Lung (tissue), 12 donors: Measurements from ENCODE around the gene TRIM47. TPM values are rescaled to one million over a fixed set of nuclear protein-coding genes. Genes with fewer than 3 reads are reported as not detected.

Experiments used
- ATAC-seq: fragments of 200-7000 bp; cut with Tn5 transposase; one replicate; pipeline ENCODE4 v1.9.1; 2020; ENCODE audit warnings: moderate number of reproducible peaks; ENCODE audit not compliant: insufficient read depth, low FRiP score
- DNase-seq, 3 donors: peaks; one replicate each; pipeline ENCODE4 v3.0.0-alpha.2; 2013 to 2017
- H3K27ac ChIP-seq, 2 donors: one replicate each; pipeline ENCODE4 v1.5.1; 2013; ENCODE audit warnings: mild to moderate bottlenecking in 2 of 2, moderate library complexity in 2 of 2, control low read depth in 1 of 2, inconsistent platforms in 1 of 2, low read depth in 1 of 2, low read length in 1 of 2
- H3K27me3 ChIP-seq, 3 donors: one replicate each; pipeline ENCODE4 v1.5.1; 2013; ENCODE audit warnings: low read length in 2 of 3; ENCODE audit not compliant: control insufficient read depth in 3 of 3, insufficient read depth in 3 of 3
- H3K36me3 ChIP-seq, 4 donors: one replicate each; pipeline ENCODE4 v1.5.1; 2013; ENCODE audit warnings: low read length in 4 of 4, mild to moderate bottlenecking in 1 of 4, moderate library complexity in 1 of 4; ENCODE audit not compliant: control insufficient read depth in 4 of 4, insufficient read depth in 4 of 4
- H3K4me1 ChIP-seq, 5 donors: one replicate each; pipeline ENCODE4 v1.5.1; 2013; ENCODE audit warnings: low read length in 5 of 5, mild to moderate bottlenecking in 2 of 5, moderate library complexity in 1 of 5; ENCODE audit not compliant: control insufficient read depth in 5 of 5, insufficient read depth in 5 of 5
- H3K4me3 ChIP-seq: one replicate; pipeline ENCODE4 v1.5.1; 2013; ENCODE audit warnings: mild to moderate bottlenecking, control low read depth, moderate library complexity
- H3K9ac ChIP-seq, 2 donors: one replicate each; pipeline ENCODE4 v1.5.1; 2013; ENCODE audit warnings: low read length in 2 of 2, control low read depth in 1 of 2; ENCODE audit not compliant: insufficient read depth in 1 of 2
- H3K9me3 ChIP-seq, 4 donors: one replicate each; pipeline ENCODE4 v1.5.1; 2013; ENCODE audit warnings: low read length in 3 of 4, mild to moderate bottlenecking in 1 of 4, moderate library complexity in 1 of 4; ENCODE audit not compliant: control insufficient read depth in 4 of 4, insufficient read depth in 3 of 4
- WGBS, 2 donors: extraction: QIAGEN DNeasy Blood & Tissue Kit; methylation state at CpG; one replicate each; pipeline ENCODE4 v1.1.7; 2013; 5-methylcytosine and 5-hydroxymethylcytosine counted together
- polyA plus RNA-seq, 2 donors: library from polyadenylated mRNA; stranded (reverse); fragments of 200-250 nt; gene quantifications; one replicate each; pipeline ENCODE4 v1.2.1, GENCODE V29; 2013
- total RNA-seq, 2 donors: library from RNA; depleted of rRNA in 1 of 2; stranded (reverse); fragments of >200 nt in 1 of 2; gene quantifications; one replicate each; pipeline ENCODE4 v1.2.1, GENCODE V29; 2014 to 2021
- TF ChIP-seq, protein P1 (sequence below): IDR thresholded peaks from 2 replicates; pipeline ENCODE4 v1.5.1; 2012; ENCODE audit warnings: mild to moderate bottlenecking; ENCODE audit errors: control extremely low read depth, extremely low read depth
- donor health status: control.
- donor health status: control.
- donor health status: Bipolar disorder and iron deficiency.
- donor health status: healthy.
- donor health status: DM: yes; HTN: yes; CAD: no.

The TRIM47 gene
- total and polyA plus RNA-seq, 4 donors, result 22.9 to 78.3 (median 28.0) TPM

DNA sequence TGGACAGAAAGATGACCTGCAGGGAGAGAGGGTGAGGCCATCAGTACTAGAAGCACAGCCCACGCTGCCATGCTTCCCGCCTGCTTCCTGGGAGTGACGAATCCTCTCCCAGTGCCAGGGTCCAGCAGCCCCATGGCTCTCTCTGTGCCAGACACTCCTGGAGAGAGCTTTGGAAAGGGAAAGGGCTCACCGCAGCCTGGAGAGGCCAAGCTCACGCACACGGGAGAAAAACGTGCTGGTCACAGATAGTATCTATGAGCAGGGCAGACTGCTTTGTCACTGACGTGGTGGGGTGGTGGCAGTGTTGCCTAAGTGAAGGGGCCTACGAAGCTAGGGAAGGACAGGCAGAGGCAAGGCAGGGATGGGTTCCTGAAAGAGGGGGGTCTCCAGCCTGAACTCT is 28.7 kb downstream of the TRIM47 start:
- no peaks in the 10 kb centered on the region for H3K9me3 ChIP-seq
- H3K36me3 ChIP-seq, result peaks cover 0 to 52% (median 30%) of the 10 kb centered on the region in 4 donors
- H3K4me3 ChIP-seq, result no peak overlapping the region
- 76 to 77% methylated on average over 9 of the region's 9 CpGs for WGBS, 2 donors
- DNase-seq (no peak), ATAC-seq (no peak)
- TF ChIP-seq, protein P1, sequence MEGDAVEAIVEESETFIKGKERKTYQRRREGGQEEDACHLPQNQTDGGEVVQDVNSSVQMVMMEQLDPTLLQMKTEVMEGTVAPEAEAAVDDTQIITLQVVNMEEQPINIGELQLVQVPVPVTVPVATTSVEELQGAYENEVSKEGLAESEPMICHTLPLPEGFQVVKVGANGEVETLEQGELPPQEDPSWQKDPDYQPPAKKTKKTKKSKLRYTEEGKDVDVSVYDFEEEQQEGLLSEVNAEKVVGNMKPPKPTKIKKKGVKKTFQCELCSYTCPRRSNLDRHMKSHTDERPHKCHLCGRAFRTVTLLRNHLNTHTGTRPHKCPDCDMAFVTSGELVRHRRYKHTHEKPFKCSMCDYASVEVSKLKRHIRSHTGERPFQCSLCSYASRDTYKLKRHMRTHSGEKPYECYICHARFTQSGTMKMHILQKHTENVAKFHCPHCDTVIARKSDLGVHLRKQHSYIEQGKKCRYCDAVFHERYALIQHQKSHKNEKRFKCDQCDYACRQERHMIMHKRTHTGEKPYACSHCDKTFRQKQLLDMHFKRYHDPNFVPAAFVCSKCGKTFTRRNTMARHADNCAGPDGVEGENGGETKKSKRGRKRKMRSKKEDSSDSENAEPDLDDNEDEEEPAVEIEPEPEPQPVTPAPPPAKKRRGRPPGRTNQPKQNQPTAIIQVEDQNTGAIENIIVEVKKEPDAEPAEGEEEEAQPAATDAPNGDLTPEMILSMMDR, result no peak
- H3K4me1 ChIP-seq, result peaks cover 0 to 47% (median 41%) of the 10 kb centered on the region in 5 donors
- peak overlapping the region; percentile 45 to 75 for H3K27ac ChIP-seq
- no peaks in the 10 kb centered on the region for H3K27me3 ChIP-seq
- no peak overlapping the region for H3K9ac ChIP-seq

DNA sequence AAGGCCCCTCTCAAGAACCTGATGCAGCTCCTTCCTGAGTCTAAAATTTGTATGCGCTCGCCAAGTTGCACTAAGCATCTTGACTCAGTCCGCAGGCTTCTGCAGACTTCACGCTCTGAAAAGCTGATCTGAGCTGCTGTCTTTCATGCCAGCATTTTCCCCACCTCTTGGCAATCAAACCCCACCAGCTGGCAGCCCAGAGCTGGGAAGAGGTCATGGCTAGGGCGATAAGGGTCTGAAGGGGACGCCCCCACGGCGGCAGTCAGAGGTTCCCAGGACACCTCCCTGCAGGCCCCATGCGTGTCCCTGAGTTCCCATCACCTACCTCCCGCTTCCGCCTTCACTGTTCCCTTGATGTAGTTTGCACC is 29.1 kb downstream of the TRIM47 start:
- ATAC-seq, result no peak
- peak in 1 of 3 donors; percentile 44 for DNase-seq
- Histone ChIP-seq H3K9me3 (no peaks in the 10 kb centered on the region), H3K9ac (no peak overlapping the region), H3K4me3 (no peak overlapping the region), H3K4me1 (peaks cover 0 to 46% (median 42%) of the 10 kb centered on the region in 5 donors), H3K27me3 (no peaks in the 10 kb centered on the region), H3K36me3 (peaks cover 0 to 52% (median 30%) of the 10 kb centered on the region in 4 donors), H3K27ac (peak overlapping the region; percentile 69 to 75)
- 80 to 89% methylated on average over 11 of the region's 11 CpGs for WGBS, 2 donors
- TF ChIP-seq, protein P1, result no peak

DNA sequence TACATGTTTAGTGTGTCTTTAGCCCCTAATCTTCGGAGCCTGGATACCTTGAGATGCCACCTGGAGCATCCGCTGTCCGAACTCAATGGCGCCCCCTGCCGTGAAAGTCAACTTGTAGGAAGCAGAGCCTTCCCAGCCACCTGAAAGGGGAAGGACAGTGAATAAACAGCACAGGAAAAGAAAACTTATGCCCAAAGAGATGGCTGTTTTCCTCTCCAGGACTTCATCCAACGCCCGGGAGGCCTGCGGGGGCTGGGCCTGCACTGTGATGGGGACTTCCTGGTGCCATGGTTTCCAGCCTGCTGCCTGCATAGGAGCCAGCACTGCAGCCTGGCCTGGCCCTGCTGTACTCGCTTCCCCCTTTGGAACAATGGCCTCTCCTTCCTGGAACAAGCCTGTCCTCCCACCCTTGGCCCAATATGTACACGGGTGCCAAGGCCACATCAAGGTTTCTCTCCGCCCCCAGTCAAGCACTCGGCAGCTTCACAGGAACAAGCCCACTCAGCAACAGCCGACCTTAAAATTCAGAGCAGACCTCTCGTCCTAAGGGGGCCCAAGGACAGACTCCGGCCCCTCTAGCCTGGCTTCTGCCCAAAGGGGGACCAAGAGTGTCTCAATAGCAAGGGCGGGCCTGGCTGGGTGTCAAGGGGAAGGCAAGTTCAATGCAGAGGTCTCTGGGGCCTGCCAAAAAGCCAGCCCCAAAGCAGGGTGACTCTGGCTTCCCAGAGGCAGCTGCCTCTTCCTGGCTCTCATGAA is 29.7 kb downstream of the TRIM47 start:
- Histone ChIP-seq H3K27me3 (no peaks in the 10 kb centered on the region), H3K9me3 (no peaks in the 10 kb centered on the region), H3K4me3 (no peak overlapping the region), H3K36me3 (peaks cover 0 to 52% (median 30%) of the 10 kb centered on the region in 4 donors), H3K9ac (peak overlapping the region in 1 of 2 donors; percentile 65), H3K4me1 (peaks cover 0 to 48% (median 40%) of the 10 kb centered on the region in 5 donors), H3K27ac (peak overlapping the region; percentile 69 to 75)
- DNase-seq (peak; percentile 58 to 74 (median 66)), ATAC-seq (no peak)
- WGBS, 2 donors, result 37 to 49% methylated on average over 16 of the region's 16 CpGs
- TF ChIP-seq, protein P1, result peak; percentile 49
